ENCODE results near the gene CDT1.

CDT1 gene

GRCh38 chr16:88855176-88855575 is 51.6 kb downstream of the CDT1 start:
- DNase-seq (ENCODE audit: low read depth in 3 of 3, low spot score in 1 of 3): no peak

DNA sequence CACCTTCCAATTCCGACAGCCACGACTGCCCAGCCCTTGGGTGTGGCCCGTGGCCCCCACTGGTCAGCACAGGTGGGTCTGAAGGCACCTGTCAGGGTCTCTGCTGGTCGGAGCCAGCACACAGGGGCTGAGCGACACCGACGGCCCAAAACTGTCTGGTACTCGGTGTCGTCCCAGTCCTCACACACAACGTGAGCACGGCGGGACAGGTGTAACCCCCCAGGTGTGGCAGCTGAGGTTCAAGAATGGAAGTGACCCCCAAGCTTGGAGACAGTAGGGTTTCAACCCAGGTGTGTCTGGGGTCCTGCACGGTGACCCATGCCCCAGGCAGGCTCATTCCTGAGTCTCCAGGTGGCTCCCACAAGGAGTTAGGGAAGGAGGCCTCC is 52.1 kb downstream of the CDT1 start:
- DNase-seq (ENCODE audit: low read depth in 3 of 3, low spot score in 1 of 3): no peak

DNA sequence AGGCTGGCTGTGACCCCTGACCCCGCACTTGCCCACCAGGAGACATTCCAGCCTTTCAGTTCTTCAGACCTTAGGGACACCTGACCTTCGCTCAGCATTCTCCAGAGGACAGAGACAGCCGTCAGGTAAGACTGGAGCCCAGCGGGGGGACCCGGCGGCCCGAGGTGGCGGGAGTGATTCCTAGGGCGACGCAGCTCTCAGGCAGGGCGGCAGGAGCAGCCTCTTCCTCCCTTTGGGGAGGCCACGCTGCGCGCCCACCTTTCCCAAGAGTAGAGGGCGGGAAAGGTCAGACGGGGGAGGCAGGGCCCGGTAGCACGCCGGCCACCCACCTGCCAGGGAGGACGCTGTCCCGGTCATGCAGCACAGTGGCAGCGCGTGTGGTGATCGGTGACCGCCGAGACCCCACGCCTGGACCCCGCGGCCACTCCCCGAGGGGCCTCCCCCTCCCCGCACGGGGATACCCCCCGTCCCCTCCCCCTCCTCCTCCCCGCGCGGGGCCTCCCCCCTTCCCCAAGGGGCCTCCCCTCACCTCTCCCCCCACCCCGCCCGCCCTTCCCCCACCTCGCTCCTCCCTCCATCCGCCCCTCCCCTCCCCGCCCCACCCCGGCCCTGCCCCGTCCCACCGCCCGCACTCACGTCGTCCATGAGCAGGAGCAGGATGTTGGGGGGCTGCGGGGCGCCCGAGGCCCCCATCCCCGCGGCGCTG is 52.7 kb downstream of the CDT1 start:
- no peak for DNase-seq (ENCODE audit: low read depth in 3 of 3, low spot score in 1 of 3)

DNA sequence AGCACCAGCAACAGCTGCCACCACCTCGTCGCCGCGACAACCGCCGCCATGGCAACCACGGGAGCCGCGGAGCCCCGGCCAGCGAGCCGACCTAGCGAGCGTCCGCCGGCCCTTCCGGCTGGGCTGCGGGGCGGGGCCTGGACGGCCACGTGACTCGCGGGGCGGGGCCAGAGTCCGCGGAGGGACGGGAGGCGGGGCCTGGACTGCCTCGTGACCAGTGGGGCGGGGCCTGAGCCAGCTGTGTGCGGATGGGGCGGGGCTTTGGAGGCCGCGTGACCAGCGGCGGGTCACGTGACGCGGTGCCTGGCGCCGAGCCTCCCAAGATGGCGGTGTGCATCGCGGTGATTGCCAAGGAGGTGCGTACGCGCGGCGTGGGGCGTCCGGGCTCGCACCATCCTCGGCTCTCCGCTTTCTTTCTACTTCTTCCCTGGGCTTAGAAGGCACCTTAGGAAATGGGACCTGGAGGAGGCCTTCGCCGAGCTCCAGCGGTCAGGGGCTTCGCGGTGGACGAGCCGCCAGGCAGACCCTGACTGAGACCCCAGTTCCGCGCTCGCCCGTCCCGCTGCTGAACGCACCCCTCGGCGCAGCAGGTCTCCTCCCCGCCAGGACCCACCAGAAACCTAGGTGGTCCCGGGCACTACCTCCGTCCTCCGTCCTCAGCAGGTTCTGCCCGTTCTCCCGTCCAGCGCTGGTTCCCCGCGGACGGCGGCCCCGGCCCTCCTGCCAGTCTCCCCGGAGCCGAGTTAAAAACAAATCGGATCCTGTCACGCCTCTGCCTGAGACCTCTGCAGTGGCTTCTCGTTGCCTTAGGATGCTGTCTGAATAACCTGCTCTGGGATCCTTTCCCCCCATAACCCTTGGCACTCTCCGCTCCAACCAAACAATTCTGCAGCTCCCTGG is 53.5 kb downstream of the CDT1 start, which contains the start of the genes GALNS and TRAPPC2L:
Gene GALNS (minus strand): TSS at position 120 of the 900 bp plus-strand sequence. CDS start 70 bp downstream, at position 50.
Gene TRAPPC2L (plus strand): TSS at position 300 of the 900 bp plus-strand sequence. CDS start 24 bp downstream, at position 324.
- peak; percentile 97 to 99 (median 98) for DNase-seq (ENCODE audit: low read depth in 3 of 3, low spot score in 1 of 3)

DNA sequence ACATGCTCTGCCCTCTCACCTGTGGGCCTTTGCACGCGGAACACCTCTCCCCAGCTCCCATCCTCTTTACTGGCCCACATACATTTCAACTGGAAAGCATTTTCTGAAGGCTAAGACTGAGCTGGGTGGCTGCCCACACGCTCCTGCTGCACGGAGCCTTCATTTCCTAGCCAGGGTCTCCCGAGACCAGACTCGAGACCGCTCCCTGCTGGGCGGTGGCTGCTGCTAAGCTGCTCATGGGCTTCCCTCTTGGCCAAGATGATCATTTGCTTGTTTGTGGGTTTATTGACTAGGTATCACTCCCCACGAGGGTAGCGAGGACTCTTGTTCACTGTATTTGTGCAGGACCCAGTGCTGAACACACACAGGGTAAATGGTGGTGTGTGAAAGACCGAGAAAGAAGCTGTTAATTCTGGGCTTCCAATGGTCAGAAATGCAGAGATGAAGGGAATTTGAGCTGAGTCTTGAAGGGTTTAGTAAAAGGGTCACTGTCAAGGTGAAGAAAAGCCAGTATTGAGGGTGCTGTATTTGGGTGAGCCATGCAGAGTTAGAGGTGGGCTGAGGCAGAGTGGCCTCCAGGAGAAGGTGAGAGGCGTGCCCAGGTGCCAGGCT is 54.2 kb downstream of the CDT1 start:
- DNase-seq (ENCODE audit: low read depth in 3 of 3, low spot score in 1 of 3): peak; percentile 40 to 60 (median 53)
